Measurements from ENCODE around the gene CELF2.

CELF2 gene

GRCh38 chr10:11014671-11015445, 2.8 kb upstream of the CELF2 start:
- peaks cover 20% of the 10 kb centered on the region for H3K4me1 ChIP-seq (ENCODE audit: control insufficient read depth, insufficient read depth, low read length)
- no peaks in the 10 kb centered on the region for H3K36me3 ChIP-seq (ENCODE audit: control insufficient read depth, insufficient read depth, low read length)
- H3K4me3 ChIP-seq (ENCODE audit: low read depth, low read length): no peak overlapping the region
- H3K27me3 ChIP-seq (ENCODE audit: control insufficient read depth, insufficient read depth, low read length): peaks cover 32% of the 10 kb centered on the region
- H3K27ac ChIP-seq (ENCODE audit: low read depth, low read length): no peak overlapping the region
- no peak overlapping the region for H3K9ac ChIP-seq (ENCODE audit: low read length)
- no peaks in the 10 kb centered on the region for H3K9me3 ChIP-seq (ENCODE audit: control insufficient read depth, insufficient read depth, low read depth, low read length)

GRCh38 chr10:11015446-11015934, 2.2 kb upstream of the CELF2 start:
- no peak overlapping the region for H3K27ac ChIP-seq (ENCODE audit: low read depth, low read length)
- no peak overlapping the region for H3K9ac ChIP-seq (ENCODE audit: low read length)
- no peak overlapping the region for H3K4me3 ChIP-seq (ENCODE audit: low read depth, low read length)
- H3K4me1 ChIP-seq (ENCODE audit: control insufficient read depth, insufficient read depth, low read length): peaks cover 20% of the 10 kb centered on the region
- no peaks in the 10 kb centered on the region for H3K36me3 ChIP-seq (ENCODE audit: control insufficient read depth, insufficient read depth, low read length)
- no peaks in the 10 kb centered on the region for H3K9me3 ChIP-seq (ENCODE audit: control insufficient read depth, insufficient read depth, low read depth, low read length)
- peaks cover 37% of the 10 kb centered on the region for H3K27me3 ChIP-seq (ENCODE audit: control insufficient read depth, insufficient read depth, low read length)

GRCh38 chr10:11017000-11017569, 587 bp upstream of the CELF2 start:
- peaks cover 38% of the 10 kb centered on the region for H3K27me3 ChIP-seq (ENCODE audit: control insufficient read depth, insufficient read depth, low read length)
- peak overlapping the region; percentile 68 for H3K4me3 ChIP-seq (ENCODE audit: low read depth, low read length)
- H3K4me1 ChIP-seq (ENCODE audit: control insufficient read depth, insufficient read depth, low read length): peaks cover 20% of the 10 kb centered on the region
- H3K9ac ChIP-seq (ENCODE audit: low read length): peak overlapping the region; percentile 61
- no peaks in the 10 kb centered on the region for H3K36me3 ChIP-seq (ENCODE audit: control insufficient read depth, insufficient read depth, low read length)
- H3K9me3 ChIP-seq (ENCODE audit: control insufficient read depth, insufficient read depth, low read depth, low read length): no peaks in the 10 kb centered on the region
- no peak overlapping the region for H3K27ac ChIP-seq (ENCODE audit: low read depth, low read length)

- no peak overlapping the region for H3K27ac ChIP-seq (ENCODE audit: low read depth, low read length)
- H3K36me3 ChIP-seq (ENCODE audit: control insufficient read depth, insufficient read depth, low read length): no peaks in the 10 kb centered on the region
- peak overlapping the region; percentile 71 for H3K9ac ChIP-seq (ENCODE audit: low read length)
- peaks cover 38% of the 10 kb centered on the region for H3K27me3 ChIP-seq (ENCODE audit: control insufficient read depth, insufficient read depth, low read length)
- peaks cover 28% of the 10 kb centered on the region for H3K4me1 ChIP-seq (ENCODE audit: control insufficient read depth, insufficient read depth, low read length)
- H3K9me3 ChIP-seq (ENCODE audit: control insufficient read depth, insufficient read depth, low read depth, low read length): no peaks in the 10 kb centered on the region
- H3K4me3 ChIP-seq (ENCODE audit: low read depth, low read length): peak overlapping the region; percentile 68
Observed at GRCh38 chr10:11018432-11018841, 765 bp downstream of the CELF2 start.

- Histone ChIP-seq H3K9me3 (ENCODE audit: control insufficient read depth, insufficient read depth, low read depth, low read length) (no peaks in the 10 kb centered on the region), H3K27ac (ENCODE audit: low read depth, low read length) (no peak overlapping the region), H3K27me3 (ENCODE audit: control insufficient read depth, insufficient read depth, low read length) (peaks cover 38% of the 10 kb centered on the region), H3K9ac (ENCODE audit: low read length) (peak overlapping the region; percentile 31), H3K4me3 (ENCODE audit: low read depth, low read length) (peak overlapping the region; percentile 68), H3K36me3 (ENCODE audit: control insufficient read depth, insufficient read depth, low read length) (no peaks in the 10 kb centered on the region), H3K4me1 (ENCODE audit: control insufficient read depth, insufficient read depth, low read length) (peaks cover 28% of the 10 kb centered on the region)
Observed at GRCh38 chr10:11018855-11019631, 1.4 kb downstream of the CELF2 start.

GRCh38 chr10:11019724-11020547, 2.3 kb downstream of the CELF2 start:
- H3K9me3 ChIP-seq (ENCODE audit: control insufficient read depth, insufficient read depth, low read depth, low read length): no peaks in the 10 kb centered on the region
- H3K27me3 ChIP-seq (ENCODE audit: control insufficient read depth, insufficient read depth, low read length): peaks cover 38% of the 10 kb centered on the region
- no peaks in the 10 kb centered on the region for H3K36me3 ChIP-seq (ENCODE audit: control insufficient read depth, insufficient read depth, low read length)
- H3K27ac ChIP-seq (ENCODE audit: low read depth, low read length): no peak overlapping the region
- peak overlapping the region; percentile 68 for H3K4me3 ChIP-seq (ENCODE audit: low read depth, low read length)
- H3K9ac ChIP-seq (ENCODE audit: low read length): no peak overlapping the region
- H3K4me1 ChIP-seq (ENCODE audit: control insufficient read depth, insufficient read depth, low read length): peaks cover 24% of the 10 kb centered on the region

- Histone ChIP-seq H3K27ac (ENCODE audit: low read depth, low read length) (no peak overlapping the region), H3K4me1 (ENCODE audit: control insufficient read depth, insufficient read depth, low read length) (peaks cover 20% of the 10 kb centered on the region), H3K27me3 (ENCODE audit: control insufficient read depth, insufficient read depth, low read length) (peaks cover 37% of the 10 kb centered on the region), H3K9me3 (ENCODE audit: control insufficient read depth, insufficient read depth, low read depth, low read length) (no peaks in the 10 kb centered on the region), H3K36me3 (ENCODE audit: control insufficient read depth, insufficient read depth, low read length) (no peaks in the 10 kb centered on the region), H3K4me3 (ENCODE audit: low read depth, low read length) (no peak overlapping the region), H3K9ac (ENCODE audit: low read length) (no peak overlapping the region)
Observed at GRCh38 chr10:11020548-11020942, 2.9 kb downstream of the CELF2 start.

GRCh38 chr10:11022213-11022612, 4.5 kb downstream of the CELF2 start:
- H3K9me3 ChIP-seq (ENCODE audit: control insufficient read depth, insufficient read depth, low read depth, low read length): no peaks in the 10 kb centered on the region
- no peak overlapping the region for H3K27ac ChIP-seq (ENCODE audit: low read depth, low read length)
- H3K9ac ChIP-seq (ENCODE audit: low read length): no peak overlapping the region
- H3K36me3 ChIP-seq (ENCODE audit: control insufficient read depth, insufficient read depth, low read length): no peaks in the 10 kb centered on the region
- H3K4me3 ChIP-seq (ENCODE audit: low read depth, low read length): no peak overlapping the region
- peaks cover 22% of the 10 kb centered on the region for H3K27me3 ChIP-seq (ENCODE audit: control insufficient read depth, insufficient read depth, low read length)
- H3K4me1 ChIP-seq (ENCODE audit: control insufficient read depth, insufficient read depth, low read length): peaks cover 15% of the 10 kb centered on the region

GRCh38 chr10:11023009-11023953, 5.6 kb downstream of the CELF2 start:
- H3K4me1 ChIP-seq (ENCODE audit: control insufficient read depth, insufficient read depth, low read length): peaks cover 15% of the 10 kb centered on the region
- no peak overlapping the region for H3K4me3 ChIP-seq (ENCODE audit: low read depth, low read length)
- H3K36me3 ChIP-seq (ENCODE audit: control insufficient read depth, insufficient read depth, low read length): no peaks in the 10 kb centered on the region
- H3K27ac ChIP-seq (ENCODE audit: low read depth, low read length): no peak overlapping the region
- H3K9ac ChIP-seq (ENCODE audit: low read length): no peak overlapping the region
- H3K27me3 ChIP-seq (ENCODE audit: control insufficient read depth, insufficient read depth, low read length): peaks cover 21% of the 10 kb centered on the region
- no peaks in the 10 kb centered on the region for H3K9me3 ChIP-seq (ENCODE audit: control insufficient read depth, insufficient read depth, low read depth, low read length)

- H3K9ac ChIP-seq (ENCODE audit: low read length): no peak overlapping the region
- H3K4me3 ChIP-seq (ENCODE audit: low read depth, low read length): no peak overlapping the region
- no peaks in the 10 kb centered on the region for H3K36me3 ChIP-seq (ENCODE audit: control insufficient read depth, insufficient read depth, low read length)
- H3K9me3 ChIP-seq (ENCODE audit: control insufficient read depth, insufficient read depth, low read depth, low read length): no peaks in the 10 kb centered on the region
- H3K27ac ChIP-seq (ENCODE audit: low read depth, low read length): no peak overlapping the region
- H3K27me3 ChIP-seq (ENCODE audit: control insufficient read depth, insufficient read depth, low read length): peaks cover 9% of the 10 kb centered on the region
- peaks cover 9% of the 10 kb centered on the region for H3K4me1 ChIP-seq (ENCODE audit: control insufficient read depth, insufficient read depth, low read length)
Observed at GRCh38 chr10:11024596-11024995, 6.9 kb downstream of the CELF2 start.

All from HUES6 (cell line).